ENCODE measurements around the gene ATP5PF.

DNA sequence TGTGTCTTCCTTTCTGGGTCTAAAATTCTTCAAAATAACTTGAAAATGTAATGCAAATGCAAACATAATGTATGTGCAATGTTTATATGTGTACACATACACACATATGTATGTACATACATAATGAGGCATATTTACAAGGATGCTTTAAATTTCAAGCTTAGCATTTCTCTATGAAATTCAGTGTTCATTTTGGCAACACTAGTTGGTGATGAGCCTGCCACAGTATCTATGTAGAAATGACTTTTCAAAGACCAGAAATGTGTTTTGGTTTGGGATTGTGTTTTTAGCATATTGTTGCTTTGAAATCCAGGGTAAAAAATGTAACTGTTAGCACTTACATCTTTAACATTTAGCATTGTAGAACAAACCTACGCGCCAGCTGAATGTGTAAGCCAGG is 10.2 kb upstream of the ATP5PF start:
- TF ChIP-seq, protein P1, sequence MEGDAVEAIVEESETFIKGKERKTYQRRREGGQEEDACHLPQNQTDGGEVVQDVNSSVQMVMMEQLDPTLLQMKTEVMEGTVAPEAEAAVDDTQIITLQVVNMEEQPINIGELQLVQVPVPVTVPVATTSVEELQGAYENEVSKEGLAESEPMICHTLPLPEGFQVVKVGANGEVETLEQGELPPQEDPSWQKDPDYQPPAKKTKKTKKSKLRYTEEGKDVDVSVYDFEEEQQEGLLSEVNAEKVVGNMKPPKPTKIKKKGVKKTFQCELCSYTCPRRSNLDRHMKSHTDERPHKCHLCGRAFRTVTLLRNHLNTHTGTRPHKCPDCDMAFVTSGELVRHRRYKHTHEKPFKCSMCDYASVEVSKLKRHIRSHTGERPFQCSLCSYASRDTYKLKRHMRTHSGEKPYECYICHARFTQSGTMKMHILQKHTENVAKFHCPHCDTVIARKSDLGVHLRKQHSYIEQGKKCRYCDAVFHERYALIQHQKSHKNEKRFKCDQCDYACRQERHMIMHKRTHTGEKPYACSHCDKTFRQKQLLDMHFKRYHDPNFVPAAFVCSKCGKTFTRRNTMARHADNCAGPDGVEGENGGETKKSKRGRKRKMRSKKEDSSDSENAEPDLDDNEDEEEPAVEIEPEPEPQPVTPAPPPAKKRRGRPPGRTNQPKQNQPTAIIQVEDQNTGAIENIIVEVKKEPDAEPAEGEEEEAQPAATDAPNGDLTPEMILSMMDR (IDR thresholded peaks at IDR 0.05) = no peak
- TF ChIP-seq POLR2AphosphoS5 (IDR thresholded peaks at IDR 0.05) = no peak
